Measurements from ENCODE around the gene ASCC1.
"Not testable (repeated sequence)": the region's sequence is repeated elsewhere in the genome, so short reads cannot be mapped to it uniquely, and the experiment has no call there.

Gene ASCC1

DNA sequence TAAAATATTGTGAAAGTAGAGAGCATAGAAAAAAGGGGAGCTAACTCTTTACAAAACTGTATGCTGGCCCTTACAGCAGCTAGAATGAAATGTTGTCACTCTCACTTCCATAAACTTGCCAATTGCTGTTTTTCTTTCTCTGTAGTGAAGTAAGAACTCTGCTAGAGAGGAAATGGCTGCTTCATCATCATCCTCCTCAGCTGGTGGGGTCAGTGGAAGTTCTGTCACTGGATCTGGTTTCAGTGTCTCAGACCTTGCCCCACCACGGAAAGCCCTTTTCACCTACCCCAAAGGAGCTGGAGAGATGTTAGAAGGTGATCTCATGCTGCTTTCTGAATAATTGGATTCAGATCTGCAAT, 7.6 kb upstream of the ASCC1 start:
- no peak for DNase-seq (ENCODE audit: low read depth, low spot score)
- H3K27ac ChIP-seq: peak overlapping the region; percentile 12

DNA sequence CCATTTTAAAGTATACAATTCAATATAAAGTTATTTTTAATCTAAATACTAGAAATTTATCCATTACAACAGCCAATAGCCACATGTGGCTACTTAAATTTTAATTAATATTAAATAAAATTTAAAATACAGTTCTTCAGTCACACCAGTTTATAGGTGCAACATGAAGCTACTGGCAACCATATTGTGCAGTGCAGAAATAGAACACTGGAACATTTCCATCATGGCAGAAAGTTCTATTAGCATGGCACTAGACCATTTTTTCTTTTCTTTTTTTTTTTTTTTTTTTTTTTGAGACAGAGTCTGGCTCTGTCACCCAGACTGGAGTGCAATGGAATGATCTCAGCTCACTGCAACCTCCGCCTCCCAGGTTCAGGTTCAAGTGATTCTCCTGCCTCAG, 5.2 kb upstream of the ASCC1 start:
- no peak overlapping the region for H3K27ac ChIP-seq

DNA sequence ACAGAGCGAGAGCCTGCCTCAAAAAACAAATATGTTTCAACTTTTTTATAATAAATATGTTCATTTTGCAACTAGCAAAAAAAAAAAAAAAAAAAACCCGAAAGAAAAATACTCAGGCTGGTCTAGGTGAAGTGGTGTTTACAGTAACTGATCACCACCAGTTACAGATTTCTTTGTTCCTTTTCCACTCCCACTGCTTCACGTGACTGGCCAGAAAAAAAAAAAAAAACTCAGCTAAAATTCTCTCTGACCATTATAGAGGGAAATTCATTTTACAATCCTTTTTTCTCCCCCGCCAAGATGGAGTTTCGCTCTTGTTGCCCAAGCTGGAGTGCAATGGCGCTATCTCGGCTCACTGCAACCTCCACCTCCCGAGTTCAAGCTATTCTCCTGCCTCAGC, 4.6 kb upstream of the ASCC1 start:
- no peak for DNase-seq (ENCODE audit: low read depth, low spot score)
- H3K27ac ChIP-seq: no peak overlapping the region

More for the DNA sequence above, 5.2 kb upstream of the ASCC1 start:
- no peak for DNase-seq (ENCODE audit: low read depth, low spot score)

- DNase-seq (ENCODE audit: low read depth, low spot score): no peak
- H3K27ac ChIP-seq: peak overlapping the region; percentile 1
These were observed 3.2 kb upstream of the ASCC1 start for GRCh38 chr10:72219235-72219814.

DNA sequence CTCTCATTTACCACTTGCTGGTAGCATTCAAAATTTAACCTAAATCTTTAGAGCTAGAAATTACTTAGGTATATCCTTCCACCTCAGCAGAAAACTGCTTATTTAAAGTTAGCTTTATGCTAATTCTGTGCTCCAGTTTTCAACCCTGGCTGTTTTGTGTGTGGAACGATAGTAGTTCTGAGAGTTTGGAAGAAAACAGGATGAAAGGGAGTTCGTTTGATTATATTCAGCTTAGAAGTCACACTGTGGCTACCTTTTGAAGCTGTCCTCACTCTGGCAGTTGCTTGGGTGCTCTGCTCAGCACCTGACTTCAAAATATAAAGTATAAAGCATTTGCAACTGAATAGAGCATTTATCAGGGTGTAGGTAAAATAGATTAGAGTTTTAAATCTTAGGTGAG, 2.6 kb upstream of the ASCC1 start:
- DNase-seq (ENCODE audit: low read depth, low spot score): no peak
- H3K27ac ChIP-seq: peak overlapping the region; percentile 1

GRCh38 chr10:72218325-72218724, 2.2 kb upstream of the ASCC1 start:
- H3K27ac ChIP-seq: peak overlapping the region; percentile 1
- DNase-seq (ENCODE audit: low read depth, low spot score): no peak

DNA sequence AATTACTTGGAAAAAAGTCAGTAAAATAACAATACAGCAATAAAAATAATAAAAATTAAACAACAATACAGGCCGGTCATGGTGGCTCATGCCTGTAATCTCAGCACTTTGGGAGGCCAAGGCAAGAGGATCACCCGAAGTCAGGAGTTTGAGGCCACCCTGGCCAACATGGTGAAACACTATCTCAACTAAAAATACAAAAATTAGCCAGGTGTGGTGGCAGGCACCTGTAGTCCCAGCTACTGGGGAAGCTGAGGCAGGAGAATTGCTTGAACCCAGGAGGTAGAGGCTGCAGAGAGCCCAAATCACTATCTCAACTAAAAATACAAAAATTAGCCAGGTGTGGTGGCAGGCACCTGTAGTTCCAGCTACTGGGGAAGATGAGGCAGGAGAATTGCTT, 4.2 kb downstream of the ASCC1 start:
- DNase-seq (ENCODE audit: low read depth, low spot score); H3K27ac ChIP-seq: not testable (repeated sequence)

DNA sequence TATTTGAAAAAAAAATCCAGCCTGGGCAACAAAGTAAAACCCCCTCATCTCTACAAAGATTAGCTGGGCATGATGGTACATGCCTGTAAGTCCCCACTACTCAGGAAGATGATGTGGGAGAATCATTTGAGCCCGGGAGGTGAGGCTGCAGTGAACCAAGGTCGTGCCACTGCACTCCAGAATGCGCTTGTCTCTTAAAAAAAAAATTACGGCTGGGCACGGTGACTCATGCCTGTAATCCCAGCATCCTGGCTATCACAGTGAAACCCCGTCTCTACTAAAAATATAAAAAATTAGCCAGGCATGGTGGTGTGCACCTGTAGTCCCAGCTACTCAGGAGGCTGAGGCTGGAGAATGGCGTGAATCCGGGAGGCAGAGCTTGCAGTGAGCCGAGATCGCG, 4.7 kb downstream of the ASCC1 start:
- DNase-seq (ENCODE audit: low read depth, low spot score); H3K27ac ChIP-seq: not testable (repeated sequence)

GRCh38 chr10:72208526-72208925, 7.5 kb downstream of the ASCC1 start:
- not testable (repeated sequence) for H3K27ac ChIP-seq; DNase-seq (ENCODE audit: low read depth, low spot score)

DNA sequence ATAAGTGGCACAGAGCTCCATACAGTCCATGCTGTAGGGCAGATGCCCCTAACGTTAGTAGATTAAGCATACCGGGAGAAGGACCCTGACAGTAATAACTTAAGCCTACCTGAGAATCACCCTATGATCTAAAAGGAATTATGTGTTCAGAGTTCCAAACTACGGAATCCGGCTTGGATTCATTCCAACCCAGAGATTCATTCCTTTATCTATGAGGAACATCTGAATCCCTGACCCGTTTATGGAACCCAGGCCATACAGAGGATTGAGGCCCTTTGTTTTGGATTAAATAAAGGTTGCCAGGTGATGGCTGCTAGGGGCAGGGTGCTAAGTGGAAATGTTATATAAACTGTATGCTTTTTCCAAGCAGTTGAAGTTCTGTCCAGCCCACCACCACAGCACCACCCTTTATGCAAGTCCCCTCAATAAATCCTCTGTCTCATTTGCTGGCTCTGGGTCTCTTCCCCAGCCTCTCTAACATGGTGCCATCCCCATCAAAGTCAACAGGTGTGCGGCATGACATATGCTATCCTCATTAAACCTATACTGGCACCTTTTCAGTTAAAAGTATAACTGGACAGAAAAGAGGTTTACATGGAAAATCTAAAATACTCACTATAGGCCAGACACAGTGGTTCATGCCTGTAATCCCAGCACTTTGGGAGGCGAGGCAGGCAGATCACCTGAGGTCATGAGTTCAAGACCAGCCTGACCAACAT, 9.4 kb downstream of the ASCC1 start:
- H3K27ac ChIP-seq: no peak overlapping the region
- no peak for DNase-seq (ENCODE audit: low read depth, low spot score)

GRCh38 chr10:72204724-72205123, 11.4 kb downstream of the ASCC1 start:
- H3K27ac ChIP-seq: no peak overlapping the region
- no peak for DNase-seq (ENCODE audit: low read depth, low spot score)

- no peak overlapping the region for H3K27ac ChIP-seq
- no peak for DNase-seq (ENCODE audit: low read depth, low spot score)
These were observed 11.8 kb downstream of the ASCC1 start for GRCh38 chr10:72204296-72204695.

GRCh38 chr10:72201293-72201692, 14.8 kb downstream of the ASCC1 start:
- DNase-seq (ENCODE audit: low read depth, low spot score): no peak
- H3K27ac ChIP-seq: no peak overlapping the region

GRCh38 chr10:72200883-72201282, 15.2 kb downstream of the ASCC1 start:
- DNase-seq (ENCODE audit: low read depth, low spot score): no peak

DNA sequence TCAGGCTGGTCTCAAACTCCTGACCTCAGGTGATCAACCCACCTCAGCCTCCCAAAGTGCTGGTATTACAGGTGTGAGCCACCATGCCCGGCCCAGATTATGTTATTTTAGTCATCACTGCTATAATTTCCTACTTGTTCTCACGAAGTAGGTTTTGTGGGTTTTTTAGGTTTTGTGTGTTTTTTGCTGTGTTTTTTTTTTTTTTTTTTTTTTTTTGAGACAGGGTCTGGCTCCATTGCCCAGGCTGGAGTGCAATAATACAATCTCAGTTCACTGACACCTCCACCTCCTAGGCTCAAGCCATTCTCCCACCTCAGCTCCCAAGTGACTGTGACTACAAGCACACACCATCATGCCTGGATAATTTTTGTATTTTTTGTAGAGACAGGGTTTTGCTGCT, 21.1 kb downstream of the ASCC1 start:
- no peak for DNase-seq (ENCODE audit: low read depth, low spot score)
- H3K27ac ChIP-seq: no peak overlapping the region

More at GRCh38 chr10:72200883-72201282, 15.2 kb downstream of the ASCC1 start:
- no peak overlapping the region for H3K27ac ChIP-seq

- no peak for DNase-seq (ENCODE audit: low read depth, low spot score)
- H3K27ac ChIP-seq: peak overlapping the region; percentile 66
These were observed 29.1 kb downstream of the ASCC1 start for GRCh38 chr10:72186982-72187330.

GRCh38 chr10:72186258-72186981, 29.7 kb downstream of the ASCC1 start:
- H3K27ac ChIP-seq: peak overlapping the region; percentile 66
- DNase-seq (ENCODE audit: low read depth, low spot score): no peak

GRCh38 chr10:72184156-72184555, 31.9 kb downstream of the ASCC1 start:
- DNase-seq (ENCODE audit: low read depth, low spot score): no peak

GRCh38 chr10:72177454-72177853, 38.6 kb downstream of the ASCC1 start:
- no peak overlapping the region for H3K27ac ChIP-seq
- DNase-seq (ENCODE audit: low read depth, low spot score): no peak

More at GRCh38 chr10:72184156-72184555, 31.9 kb downstream of the ASCC1 start:
- H3K27ac ChIP-seq: no peak overlapping the region

GRCh38 chr10:72176701-72177100, 39.4 kb downstream of the ASCC1 start:
- H3K27ac ChIP-seq: no peak overlapping the region
- no peak for DNase-seq (ENCODE audit: low read depth, low spot score)

GRCh38 chr10:72175149-72175548, 40.9 kb downstream of the ASCC1 start:
- DNase-seq (ENCODE audit: low read depth, low spot score): no peak
- peak overlapping the region; percentile 45 for H3K27ac ChIP-seq

- DNase-seq (ENCODE audit: low read depth, low spot score): no peak
- peak overlapping the region; percentile 45 for H3K27ac ChIP-seq
These were observed 41.8 kb downstream of the ASCC1 start for GRCh38 chr10:72174297-72174662.

All from epithelial cell of prostate (primary cell).